SHP77 treated with DMSO at 0.1 percent for 48 hours (cell line): ENCODE measurements around the gene ITGB3.

ENCODE experiments used
- DNase-seq: peaks from one replicate; lab custom pipeline; 2025; lab: John Stamatoyannopoulos, UW

Gene ITGB3

GRCh38 chr17:47338026-47338425 is 84.4 kb downstream of the ITGB3 start:
- DNase-seq = no peak

- no peak for DNase-seq
These were observed 99.2 kb downstream of the ITGB3 start for GRCh38 chr17:47352848-47353247.

- no peak for DNase-seq
These were observed 105.0 kb downstream of the ITGB3 start for GRCh38 chr17:47358652-47359051.
